Astrocyte (in vitro differentiated cells and primary cell): ENCODE measurements around the gene GPS2. TPM values are rescaled to one million over a fixed set of nuclear protein-coding genes. Genes with fewer than 3 reads are reported as not detected.

Experiments used
- DNase-seq: peaks from one replicate; pipeline ENCODE4 v3.0.0-alpha.2; 2010; ENCODE audit warnings: low read depth
- FAIRE-seq: peaks from 2 replicates; lab custom pipeline; 2011; peaks lifted over from hg19 to GRCh38; lab: Jason Lieb, UNC
- H2AFZ ChIP-seq: 2 replicates; pipeline ENCODE4 v1.6.0; 2012; ENCODE audit warnings: low read depth, low read length, inconsistent platforms
- H3K27ac ChIP-seq: 2 replicates; pipeline ENCODE4 v1.5.1; 2011; ENCODE audit warnings: low read depth, low read length, inconsistent platforms
- H3K27me3 ChIP-seq: 2 replicates; pipeline ENCODE4 v1.6.0; 2011; ENCODE audit warnings: low read length, inconsistent platforms; ENCODE audit not compliant: insufficient read depth
- H3K36me3 ChIP-seq: 2 replicates; pipeline ENCODE4 v1.5.1; 2011; ENCODE audit warnings: low read length, inconsistent platforms; ENCODE audit not compliant: insufficient read depth
- H3K4me1 ChIP-seq: 2 replicates; pipeline ENCODE4 v1.5.1; 2011; ENCODE audit warnings: low read length, inconsistent platforms; ENCODE audit not compliant: insufficient read depth
- H3K4me2 ChIP-seq: 2 replicates; pipeline ENCODE4 v1.6.0; 2012; ENCODE audit warnings: low read length, inconsistent platforms
- H3K4me3 ChIP-seq: 2 replicates; pipeline ENCODE4 v1.5.1; 2011; ENCODE audit warnings: low read depth, mild to moderate bottlenecking, low read length, inconsistent platforms; ENCODE audit not compliant: insufficient read depth
- H3K79me2 ChIP-seq: 2 replicates; pipeline ENCODE4 v1.6.0; 2012; ENCODE audit warnings: mild to moderate bottlenecking, low read length, inconsistent platforms; ENCODE audit not compliant: insufficient read depth
- H3K9ac ChIP-seq: 2 replicates; pipeline ENCODE4 v1.6.0; 2012; ENCODE audit warnings: mild to moderate bottlenecking, low read length, inconsistent platforms
- H3K9me3 ChIP-seq: 2 replicates; pipeline ENCODE4 v1.5.1; 2012; ENCODE audit warnings: low read depth, mild to moderate bottlenecking, low read length, inconsistent platforms; ENCODE audit not compliant: insufficient read depth
- H4K20me1 ChIP-seq: 2 replicates; pipeline ENCODE4 v1.6.0; 2012; ENCODE audit warnings: low read length, inconsistent platforms; ENCODE audit not compliant: insufficient read depth
- H3K27ac Mint-ChIP-seq: one replicate; pipeline ENCODE4 v1.8.0; 2021; ENCODE audit warnings: mild to moderate bottlenecking, mixed read lengths; ENCODE audit not compliant: unreplicated experiment
- H3K27me3 Mint-ChIP-seq: one replicate; pipeline ENCODE4 v1.8.0; 2021; ENCODE audit warnings: low read depth, mixed read lengths; ENCODE audit not compliant: unreplicated experiment
- H3K36me3 Mint-ChIP-seq: one replicate; pipeline ENCODE4 v1.8.0; 2021; ENCODE audit warnings: low read depth, mixed read lengths; ENCODE audit not compliant: unreplicated experiment
- H3K4me1 Mint-ChIP-seq: one replicate; pipeline ENCODE4 v1.8.0; 2021; ENCODE audit warnings: low read depth, mixed read lengths; ENCODE audit not compliant: unreplicated experiment
- H3K4me3 Mint-ChIP-seq: one replicate; pipeline ENCODE4 v1.8.0; 2021; ENCODE audit warnings: mild to moderate bottlenecking, moderate library complexity, mixed read lengths; ENCODE audit not compliant: unreplicated experiment
- H3K9me3 Mint-ChIP-seq: one replicate; pipeline ENCODE4 v1.8.0; 2021; ENCODE audit warnings: mild to moderate bottlenecking, mixed read lengths; ENCODE audit not compliant: unreplicated experiment
- EZH2 ChIP-seq: IDR thresholded peaks from 2 replicates; pipeline ENCODE4 v1.6.1; 2012; ENCODE audit warnings: mild to moderate bottlenecking, low read length, inconsistent platforms; ENCODE audit not compliant: insufficient read depth
- total RNA-seq: library from RNA; stranded (reverse); gene quantifications from 2 replicates; pipeline ENCODE4 v1.2.1, GENCODE V29; 2021
- TF ChIP-seq, protein P1 (sequence below): IDR thresholded peaks from 2 replicates; pipeline ENCODE4 v1.5.1; 2011; ENCODE audit warnings: low read depth, mild to moderate bottlenecking, inconsistent platforms, low read length, moderate library complexity; ENCODE audit not compliant: insufficient read depth

Gene GPS2
- total RNA-seq, 1 donor from 2014 or later = 49.8 TPM

DNA sequence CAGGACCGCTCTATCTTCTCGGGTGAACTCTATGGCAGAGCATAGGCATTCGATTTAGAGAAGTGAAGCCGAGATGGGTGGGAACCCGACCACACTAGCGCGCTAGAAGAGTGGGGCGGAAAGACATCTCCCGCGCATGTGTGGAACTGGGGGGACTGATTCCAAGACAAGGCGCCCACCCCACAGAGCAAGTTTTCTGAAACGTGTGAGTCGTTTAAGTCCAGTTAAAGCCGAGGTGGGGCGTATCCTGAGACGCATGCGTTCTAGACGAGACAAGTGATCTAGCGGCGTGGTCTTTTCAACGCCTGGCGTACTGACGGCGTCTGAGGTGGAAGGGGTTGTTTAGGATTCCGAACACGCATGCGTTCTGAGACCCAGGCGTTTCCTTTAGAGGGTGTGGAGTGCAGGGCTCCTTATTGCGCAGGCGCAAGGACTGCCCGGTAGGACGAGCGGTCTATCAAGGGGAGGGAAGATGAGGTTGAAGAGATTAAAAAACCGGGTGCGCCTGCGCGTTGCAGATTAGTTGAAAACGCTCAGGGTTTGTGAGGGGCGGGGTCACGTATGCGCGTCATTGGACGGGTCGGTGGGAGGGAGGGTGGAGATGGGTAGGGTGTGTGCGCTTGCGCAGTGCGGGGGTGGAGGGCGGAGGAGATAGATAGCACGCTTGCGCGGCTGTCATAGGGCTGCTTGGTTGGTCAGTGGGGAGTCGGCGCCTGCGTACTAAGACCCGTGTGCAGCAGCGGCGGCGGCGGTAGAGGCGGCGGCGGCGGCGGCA, 8.1 kb downstream of the GPS2 start, which contains the start of gene EIF5A:
Gene EIF5A (plus strand): TSS at position 718 of the 775 bp plus-strand sequence. CDS start 2,008 bp downstream, outside the sequence.
- H3K4me3 Mint-ChIP-seq = peak within 1 kb of the TSS; percentile 97
- FAIRE-seq = peak; percentile 98
- H3K27ac ChIP-seq = peak within 1 kb of the TSS; percentile 90
- peak within 1 kb of the TSS; percentile 87 for H3K4me3 ChIP-seq
- H3K27me3 Mint-ChIP-seq = no peaks in the 10 kb centered on the region
- peaks cover 44% of the 10 kb centered on the region for H3K79me2 ChIP-seq
- peak within 1 kb of the TSS; percentile 89 for H3K4me2 ChIP-seq
- H3K9me3 ChIP-seq = no peaks in the 10 kb centered on the region
- peaks cover 28% of the 10 kb centered on the region for H3K36me3 ChIP-seq
- peaks cover 20% of the 10 kb centered on the region for H3K4me1 ChIP-seq
- peak within 1 kb of the TSS; percentile 98 for H3K9ac ChIP-seq
- H3K4me1 Mint-ChIP-seq = peaks cover 25% of the 10 kb centered on the region
- peak; percentile 98 for DNase-seq
- H4K20me1 ChIP-seq = peaks cover 38% of the 10 kb centered on the region
- peak within 1 kb of the TSS; percentile 85 for H2AFZ ChIP-seq
- no peaks in the 10 kb centered on the region for H3K27me3 ChIP-seq
- H3K36me3 Mint-ChIP-seq = peaks cover 14% of the 10 kb centered on the region
- H3K9me3 Mint-ChIP-seq = no peaks in the 10 kb centered on the region
- H3K27ac Mint-ChIP-seq = peak within 1 kb of the TSS; percentile 97
- TF ChIP-seq, protein P1, sequence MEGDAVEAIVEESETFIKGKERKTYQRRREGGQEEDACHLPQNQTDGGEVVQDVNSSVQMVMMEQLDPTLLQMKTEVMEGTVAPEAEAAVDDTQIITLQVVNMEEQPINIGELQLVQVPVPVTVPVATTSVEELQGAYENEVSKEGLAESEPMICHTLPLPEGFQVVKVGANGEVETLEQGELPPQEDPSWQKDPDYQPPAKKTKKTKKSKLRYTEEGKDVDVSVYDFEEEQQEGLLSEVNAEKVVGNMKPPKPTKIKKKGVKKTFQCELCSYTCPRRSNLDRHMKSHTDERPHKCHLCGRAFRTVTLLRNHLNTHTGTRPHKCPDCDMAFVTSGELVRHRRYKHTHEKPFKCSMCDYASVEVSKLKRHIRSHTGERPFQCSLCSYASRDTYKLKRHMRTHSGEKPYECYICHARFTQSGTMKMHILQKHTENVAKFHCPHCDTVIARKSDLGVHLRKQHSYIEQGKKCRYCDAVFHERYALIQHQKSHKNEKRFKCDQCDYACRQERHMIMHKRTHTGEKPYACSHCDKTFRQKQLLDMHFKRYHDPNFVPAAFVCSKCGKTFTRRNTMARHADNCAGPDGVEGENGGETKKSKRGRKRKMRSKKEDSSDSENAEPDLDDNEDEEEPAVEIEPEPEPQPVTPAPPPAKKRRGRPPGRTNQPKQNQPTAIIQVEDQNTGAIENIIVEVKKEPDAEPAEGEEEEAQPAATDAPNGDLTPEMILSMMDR = no peak
- no peak for TF ChIP-seq EZH2

DNA sequence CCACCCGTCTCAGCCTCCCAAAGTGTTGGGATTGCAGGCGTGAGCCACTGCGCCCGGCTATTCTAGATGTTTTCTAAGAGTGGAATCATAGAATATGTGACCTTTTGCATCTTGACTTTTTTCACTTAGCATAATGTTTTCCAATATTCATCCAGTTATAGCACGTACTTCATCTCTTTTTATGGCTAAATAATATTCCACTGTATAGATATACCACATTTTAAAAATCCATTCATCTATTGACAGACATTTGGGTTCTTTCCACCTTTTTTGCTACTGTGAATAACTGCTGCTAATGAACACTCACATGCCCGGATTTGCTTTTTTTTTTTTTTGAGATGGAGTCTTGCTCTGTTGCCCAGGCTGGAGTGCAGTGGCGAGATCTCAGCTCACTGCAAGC, 11.0 kb downstream of the GPS2 start:
- H4K20me1 ChIP-seq = peaks cover 12% of the 10 kb centered on the region
- no peaks in the 10 kb centered on the region for H3K27me3 ChIP-seq
- H3K36me3 Mint-ChIP-seq = peaks cover 4% of the 10 kb centered on the region
- DNase-seq (no peak), FAIRE-seq (no peak)
- no peak overlapping the region for H3K9ac ChIP-seq
- no peaks in the 10 kb centered on the region for H3K9me3 Mint-ChIP-seq
- H3K27ac ChIP-seq = no peak overlapping the region
- no peak for TF ChIP-seq EZH2
- TF ChIP-seq, protein P1 = no peak
- H3K27me3 Mint-ChIP-seq = peaks cover 9% of the 10 kb centered on the region
- peaks cover 18% of the 10 kb centered on the region for H3K79me2 ChIP-seq
- H3K4me1 ChIP-seq = peaks cover 9% of the 10 kb centered on the region
- no peak overlapping the region for H3K27ac Mint-ChIP-seq
- peaks cover under 1% of the 10 kb centered on the region for H3K4me1 Mint-ChIP-seq
- H3K9me3 ChIP-seq = no peaks in the 10 kb centered on the region
- peaks cover 2% of the 10 kb centered on the region for H3K36me3 ChIP-seq
- no peak overlapping the region for H3K4me3 ChIP-seq
- peak overlapping the region; percentile 62 for H3K4me3 Mint-ChIP-seq
- H3K4me2 ChIP-seq = no peak overlapping the region
- H2AFZ ChIP-seq = no peak overlapping the region
